Esophagus squamous epithelium (tissue), 4 donors: ENCODE results near the gene TAS2R60.

Experiments
- POLR2A ChIP-seq, 4 donors: fragments of 450-650 bp; IDR thresholded peaks; one replicate each; pipeline ENCODE4 v1.6.1; 2017; ENCODE audit warnings: antibody characterized with exemption in 4 of 4, mild to moderate bottlenecking in 4 of 4, moderate library complexity in 3 of 4
- TF ChIP-seq, protein P1 (sequence below), 6 experiments: fragments of 450-650 bp in 4 of 6; fragments of 200-600 bp in 2 of 6; sonication (generic) in 2 of 6; IDR thresholded peaks; one replicate each; pipeline ENCODE4 v1.5.1; 2016 to 2019; ENCODE audit warnings: antibody characterized with exemption in 6 of 6, mild to moderate bottlenecking in 4 of 6, moderate library complexity in 4 of 6

DNA sequence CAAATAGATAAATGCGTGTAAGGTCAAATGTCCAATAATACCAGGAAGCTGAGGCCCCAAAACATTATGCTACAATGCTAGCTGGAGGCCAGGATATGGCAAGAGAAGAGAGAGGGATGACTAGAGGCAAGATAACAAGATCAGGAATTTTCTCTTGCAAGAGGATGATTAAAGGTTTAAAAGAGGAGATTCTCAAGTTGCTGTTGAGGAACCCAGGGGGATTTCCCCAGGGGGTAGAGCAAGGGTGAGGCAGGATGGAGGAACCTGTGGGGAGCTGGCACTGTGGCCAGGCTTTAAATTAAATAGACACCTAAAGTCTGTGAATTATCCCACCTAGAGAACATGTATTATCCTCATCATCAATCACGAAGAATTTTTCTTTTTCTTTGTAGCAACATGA lies 3.4 kb upstream of the TAS2R60 start:
- TF ChIP-seq POLR2A (IDR thresholded peaks at IDR 0.05): no peak
- TF ChIP-seq, protein P1, sequence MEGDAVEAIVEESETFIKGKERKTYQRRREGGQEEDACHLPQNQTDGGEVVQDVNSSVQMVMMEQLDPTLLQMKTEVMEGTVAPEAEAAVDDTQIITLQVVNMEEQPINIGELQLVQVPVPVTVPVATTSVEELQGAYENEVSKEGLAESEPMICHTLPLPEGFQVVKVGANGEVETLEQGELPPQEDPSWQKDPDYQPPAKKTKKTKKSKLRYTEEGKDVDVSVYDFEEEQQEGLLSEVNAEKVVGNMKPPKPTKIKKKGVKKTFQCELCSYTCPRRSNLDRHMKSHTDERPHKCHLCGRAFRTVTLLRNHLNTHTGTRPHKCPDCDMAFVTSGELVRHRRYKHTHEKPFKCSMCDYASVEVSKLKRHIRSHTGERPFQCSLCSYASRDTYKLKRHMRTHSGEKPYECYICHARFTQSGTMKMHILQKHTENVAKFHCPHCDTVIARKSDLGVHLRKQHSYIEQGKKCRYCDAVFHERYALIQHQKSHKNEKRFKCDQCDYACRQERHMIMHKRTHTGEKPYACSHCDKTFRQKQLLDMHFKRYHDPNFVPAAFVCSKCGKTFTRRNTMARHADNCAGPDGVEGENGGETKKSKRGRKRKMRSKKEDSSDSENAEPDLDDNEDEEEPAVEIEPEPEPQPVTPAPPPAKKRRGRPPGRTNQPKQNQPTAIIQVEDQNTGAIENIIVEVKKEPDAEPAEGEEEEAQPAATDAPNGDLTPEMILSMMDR (IDR thresholded peaks at IDR 0.05): no peak
